GM21717 (cell line): ENCODE data around the gene OR12D1.

Experiments used
- ATAC-seq: cut with Tn5 transposase; IDR thresholded peaks from one replicate; pipeline ENCODE4 v1.9.1; 2021; ENCODE audit warnings: mild to moderate bottlenecking, moderate library complexity; ENCODE audit not compliant: unreplicated experiment

Gene OR12D1

GRCh38 chr6:29462022-29462421 is 47.3 kb downstream of the OR12D1 start:
- no peak for ATAC-seq

GRCh38 chr6:29465279-29465678 is 50.6 kb downstream of the OR12D1 start:
- no peak for ATAC-seq

GRCh38 chr6:29465801-29466200 is 51.1 kb downstream of the OR12D1 start:
- ATAC-seq, result no peak

GRCh38 chr6:29466241-29466640 is 51.5 kb downstream of the OR12D1 start:
- no peak for ATAC-seq
